PC-9 (cell line): ENCODE data around the gene LZTS2. TPM values are rescaled to one million over a fixed set of nuclear protein-coding genes. Genes with fewer than 3 reads are reported as not detected.

Experiments
- BruUV-seq: library from RNA; stranded (reverse); fragments of 400-500 nt; replicated peaks from 2 replicates; lab custom pipeline; 2021; lab: Mats Ljungman, UMichigan
- CTCF ChIA-PET: fragments of 300-600 bp; sonication (Branson Sonifier 250); formaldehyde crosslinking; loops from one replicate; lab custom pipeline; 2022; ENCODE audit warnings: antibody characterized with exemption; lab: Charles Lee
- POLR2A ChIA-PET: fragments of 300-600 bp; sonication (Branson Sonifier 250); formaldehyde crosslinking; loops from one replicate; lab custom pipeline; 2022; ENCODE audit warnings: antibody characterized with exemption; ENCODE audit not compliant: unreplicated experiment; lab: Charles Lee
- DNase-seq, 2 experiments: peaks; one replicate each; pipeline versions ENCODE4 v3.0.0 to v3.0.0-alpha.2; 2015 to 2022; ENCODE audit warnings: mixed read lengths in 1 of 2
- H2AFZ ChIP-seq: fragments of 200-600 bp; sonication (generic); 2 replicates; pipeline ENCODE4 v1.8.1; 2017; ENCODE audit warnings: antibody characterized with exemption
- H3F3A ChIP-seq: fragments of 200-600 bp; sonication (generic); 2 replicates; pipeline ENCODE4 v1.8.1; 2017; ENCODE audit warnings: antibody characterized with exemption, mild to moderate bottlenecking, low read depth; ENCODE audit not compliant: insufficient read depth
- H3K27ac ChIP-seq: fragments of 200-600 bp; sonication (generic); 2 replicates; pipeline ENCODE4 v1.6.1; 2016; ENCODE audit warnings: mixed run types
- H3K27me3 ChIP-seq: fragments of 200-600 bp; sonication (generic); 2 replicates; pipeline ENCODE4 v1.6.1; 2016; ENCODE audit warnings: low read depth, mixed run types; ENCODE audit not compliant: insufficient read depth
- H3K36me3 ChIP-seq: fragments of 200-600 bp; sonication (generic); 2 replicates; pipeline ENCODE4 v1.6.1; 2016; ENCODE audit warnings: low read depth, mixed run types
- H3K4me1 ChIP-seq: fragments of 200-600 bp; sonication (generic); replicated peaks from 2 replicates; pipeline ENCODE4 v1.6.1; 2016; ENCODE audit warnings: mixed run types; ENCODE audit not compliant: insufficient read depth
- H3K4me2 ChIP-seq: fragments of 200-600 bp; sonication (generic); 2 replicates; pipeline ENCODE4 v1.6.1; 2017; ENCODE audit warnings: mixed run types
- H3K4me3 ChIP-seq: fragments of 200-600 bp; sonication (generic); 2 replicates; pipeline ENCODE4 v1.6.1; 2016; ENCODE audit warnings: mixed run types
- H3K79me2 ChIP-seq: fragments of 200-600 bp; sonication (generic); 2 replicates; pipeline ENCODE4 v1.6.1; 2017; ENCODE audit warnings: low read depth, mixed run types
- H3K9me2 ChIP-seq: fragments of 200-600 bp; sonication (generic); 2 replicates; pipeline ENCODE4 v1.8.1; 2017; ENCODE audit warnings: mild to moderate bottlenecking; ENCODE audit not compliant: insufficient read depth
- H3K9me3 ChIP-seq: fragments of 200-600 bp; sonication (generic); 2 replicates; pipeline ENCODE4 v1.8.1; 2016; ENCODE audit warnings: low read depth; ENCODE audit not compliant: insufficient read depth
- H4K20me1 ChIP-seq: fragments of 200-600 bp; sonication (generic); 2 replicates; pipeline ENCODE4 v1.8.1; 2017; ENCODE audit not compliant: insufficient read depth
- CTCF ChIP-seq: fragments of 200-600 bp; sonication (generic); conservative IDR thresholded peaks from 2 replicates; pipeline ENCODE4 v1.6.1; 2017; ENCODE audit warnings: mixed run types, antibody characterized with exemption, mild to moderate bottlenecking, moderate library complexity
- EZH2 ChIP-seq: fragments of 200-600 bp; sonication (generic); IDR thresholded peaks from 2 replicates; pipeline ENCODE4 v1.8.0; 2017; ENCODE audit warnings: antibody characterized with exemption, low read depth
- intact Hi-C: fragments of 100-400 bp; cut with micrococcal nuclease; formaldehyde crosslinking; loops from one replicate; pipeline ENCODE4 v1.10.0; 2022; ENCODE audit not compliant: unreplicated experiment
- total RNA-seq: library from RNA; stranded (reverse); gene quantifications from 2 replicates; pipeline ENCODE4 v1.2.3, GENCODE V29; 2021

Gene LZTS2
- total RNA-seq, 1 experiment from 2014 or later = 32.5 TPM

GRCh38 chr10:100969187-100970075 is 30.2 kb upstream of the LZTS2 start, which contains the start of gene SEMA4G:
Gene SEMA4G (plus strand): TSS chr10:100969504. CDS start chr10:100972913, 3,409 bp downstream.
- Histone ChIP-seq H3K4me2 (no peak within 1 kb of the TSS), H2AFZ (no peak within 1 kb of the TSS), H3K9me2 (no peaks in the 10 kb centered on the region), H3K79me2 (no peaks in the 10 kb centered on the region), H3K9me3 (no peaks in the 10 kb centered on the region), H3K36me3 (no peaks in the 10 kb centered on the region), H4K20me1 (no peaks in the 10 kb centered on the region), H3K4me3 (no peak within 1 kb of the TSS), H3K4me1 (no peaks in the 10 kb centered on the region), H3F3A (no peaks in the 10 kb centered on the region), H3K27ac (no peak within 1 kb of the TSS), H3K27me3 (no peaks in the 10 kb centered on the region)
- ChIA-PET CTCF (no interaction called here), POLR2A (no interaction called here)
- no TSS peak for BruUV-seq
- intact Hi-C loops = no loop called here
- TF ChIP-seq EZH2 = no peak
- DNase-seq = no peak

- H3F3A ChIP-seq = no peaks in the 10 kb centered on the region
- H2AFZ ChIP-seq = no peak overlapping the region
- H3K4me1 ChIP-seq = no peaks in the 10 kb centered on the region
- no peaks in the 10 kb centered on the region for H3K9me3 ChIP-seq
- no peak for DNase-seq
- no peak overlapping the region for H3K4me3 ChIP-seq
- no peaks in the 10 kb centered on the region for H3K79me2 ChIP-seq
- TF ChIP-seq CTCF (no peak), EZH2 (no peak)
- intact Hi-C loops = no loop called here
- H3K9me2 ChIP-seq = no peaks in the 10 kb centered on the region
- ChIA-PET CTCF (no interaction called here), POLR2A (no interaction called here)
- BruUV-seq = no TSS peak
- H3K27ac ChIP-seq = no peak overlapping the region
- H3K27me3 ChIP-seq = no peaks in the 10 kb centered on the region
- H3K4me2 ChIP-seq = no peak overlapping the region
- H4K20me1 ChIP-seq = no peaks in the 10 kb centered on the region
- H3K36me3 ChIP-seq = no peaks in the 10 kb centered on the region
Observed at GRCh38 chr10:100970076-100970913, 29.3 kb upstream of the LZTS2 start.

- intact Hi-C loops = no loop called here
- Histone ChIP-seq H3F3A (no peaks in the 10 kb centered on the region), H3K79me2 (no peaks in the 10 kb centered on the region), H3K27me3 (no peaks in the 10 kb centered on the region), H2AFZ (no peak overlapping the region), H3K27ac (no peak overlapping the region), H3K36me3 (no peaks in the 10 kb centered on the region), H3K9me2 (no peaks in the 10 kb centered on the region), H3K9me3 (no peaks in the 10 kb centered on the region), H3K4me3 (no peak overlapping the region), H3K4me1 (no peaks in the 10 kb centered on the region), H3K4me2 (no peak overlapping the region), H4K20me1 (no peaks in the 10 kb centered on the region)
- BruUV-seq = no TSS peak
- TF ChIP-seq CTCF = no peak
- no peak for TF ChIP-seq EZH2
- no peak for DNase-seq
- ChIA-PET POLR2A (no interaction called here), CTCF (no interaction called here)
Observed at GRCh38 chr10:100970914-100971811, 28.4 kb upstream of the LZTS2 start.
